ENCODE measurements around the gene GFRA1. TPM values are rescaled to one million over a fixed set of nuclear protein-coding genes. Genes with fewer than 3 reads are reported as not detected.

The GFRA1 gene
- total RNA-seq, 1 experiment from 2014 or later = not detected

GRCh38 chr10:116073510-116073909, 199.5 kb downstream of the GFRA1 start:
- no peak for DNase-seq (ENCODE audit: low spot score)
- BruUV-seq (replicated peaks) = no TSS peak
- Histone ChIP-seq H3K36me3 (ENCODE audit: insufficient read depth, low read length, poor library complexity, severe bottlenecking) (no peaks in the 10 kb centered on the region), H3K9me3 (ENCODE audit: low read depth, low read length, poor library complexity, severe bottlenecking) (no peaks in the 10 kb centered on the region), H3K27me3 (replicated peaks; ENCODE audit: insufficient read depth, low read depth, low read length, poor library complexity) (peaks cover 42% of the 10 kb centered on the region), H3K4me1 (ENCODE audit: insufficient read depth, low read length, poor library complexity, severe bottlenecking) (no peaks in the 10 kb centered on the region), H3K4me3 (ENCODE audit: low read depth, low read length, poor library complexity, severe bottlenecking) (no peak overlapping the region), H3K27ac (ENCODE audit: low read depth, low read length, poor library complexity, severe bottlenecking) (no peak overlapping the region)
- CTCF ChIA-PET = no interaction called here
- intact Hi-C loops (cut with micrococcal nuclease; ENCODE audit: unreplicated experiment) = no loop called here
- no peak for TF ChIP-seq CTCF (conservative IDR thresholded peaks at IDR 0.05; ENCODE audit: low read depth, low read length)
- no peak for TF ChIP-seq EZH2 (IDR thresholded peaks at IDR 0.05; ENCODE audit: borderline replicate concordance, low read depth, low read length, poor library complexity, severe bottlenecking)
- POLR2A ChIA-PET (ENCODE audit: low non-redundant PET) = no interaction called here

- CTCF ChIA-PET = no interaction called here
- DNase-seq (ENCODE audit: low spot score) = no peak
- POLR2A ChIA-PET (ENCODE audit: low non-redundant PET) = no interaction called here
Measured at GRCh38 chr10:116073001-116073400, 200.0 kb downstream of the GFRA1 start.

GRCh38 chr10:116071453-116072148, 201.4 kb downstream of the GFRA1 start:
- H3K27me3 ChIP-seq (replicated peaks; ENCODE audit: insufficient read depth, low read depth, low read length, poor library complexity) = peaks cover 41% of the 10 kb centered on the region
- ChIA-PET CTCF (no interaction called here), POLR2A (ENCODE audit: low non-redundant PET) (no interaction called here)
- no TSS peak for BruUV-seq (replicated peaks)
- no peak overlapping the region for H3K27ac ChIP-seq (ENCODE audit: low read depth, low read length, poor library complexity, severe bottlenecking)
- no peak overlapping the region for H3K4me3 ChIP-seq (ENCODE audit: low read depth, low read length, poor library complexity, severe bottlenecking)
- H3K9me3 ChIP-seq (ENCODE audit: low read depth, low read length, poor library complexity, severe bottlenecking) = no peaks in the 10 kb centered on the region
- no peak for TF ChIP-seq CTCF (conservative IDR thresholded peaks at IDR 0.05; ENCODE audit: low read depth, low read length)
- TF ChIP-seq EZH2 (IDR thresholded peaks at IDR 0.05; ENCODE audit: borderline replicate concordance, low read depth, low read length, poor library complexity, severe bottlenecking) = no peak
- no peaks in the 10 kb centered on the region for H3K4me1 ChIP-seq (ENCODE audit: insufficient read depth, low read length, poor library complexity, severe bottlenecking)
- intact Hi-C loops (cut with micrococcal nuclease; ENCODE audit: unreplicated experiment) = no loop called here
- DNase-seq (ENCODE audit: low spot score) = no peak
- H3K36me3 ChIP-seq (ENCODE audit: insufficient read depth, low read length, poor library complexity, severe bottlenecking) = no peaks in the 10 kb centered on the region

More at GRCh38 chr10:116073001-116073400, 200.0 kb downstream of the GFRA1 start:
- H3K9me3 ChIP-seq (ENCODE audit: low read depth, low read length, poor library complexity, severe bottlenecking) = no peaks in the 10 kb centered on the region
- H3K27ac ChIP-seq (ENCODE audit: low read depth, low read length, poor library complexity, severe bottlenecking) = no peak overlapping the region
- no TSS peak for BruUV-seq (replicated peaks)
- peaks cover 44% of the 10 kb centered on the region for H3K27me3 ChIP-seq (replicated peaks; ENCODE audit: insufficient read depth, low read depth, low read length, poor library complexity)
- no peaks in the 10 kb centered on the region for H3K4me1 ChIP-seq (ENCODE audit: insufficient read depth, low read length, poor library complexity, severe bottlenecking)
- intact Hi-C loops (cut with micrococcal nuclease; ENCODE audit: unreplicated experiment) = no loop called here
- H3K4me3 ChIP-seq (ENCODE audit: low read depth, low read length, poor library complexity, severe bottlenecking) = no peak overlapping the region
- TF ChIP-seq CTCF (conservative IDR thresholded peaks at IDR 0.05; ENCODE audit: low read depth, low read length) (no peak), EZH2 (IDR thresholded peaks at IDR 0.05; ENCODE audit: borderline replicate concordance, low read depth, low read length, poor library complexity, severe bottlenecking) (no peak)
- no peaks in the 10 kb centered on the region for H3K36me3 ChIP-seq (ENCODE audit: insufficient read depth, low read length, poor library complexity, severe bottlenecking)

Data from A673 (cell line).